Measurements from ENCODE around the gene GOLGA8R. TPM values are rescaled to one million over a fixed set of nuclear protein-coding genes. Genes with fewer than 3 reads are reported as not detected.
"Not testable (repeated sequence)": the region's sequence is repeated elsewhere in the genome, so short reads cannot be mapped to it uniquely, and the experiment has no call there.

The GOLGA8R gene
- total RNA-seq, 1 donor from 2014 or later, result 5.4 TPM

GRCh38 chr15:30386318-30386887 is 27.7 kb downstream of the GOLGA8R start:
- H3K4me1 Mint-ChIP-seq (ENCODE audit: unreplicated experiment); H3K9me3 Mint-ChIP-seq (ENCODE audit: unreplicated experiment); H3K36me3 Mint-ChIP-seq (ENCODE audit: unreplicated experiment); H3K4me3 Mint-ChIP-seq (ENCODE audit: unreplicated experiment); H3K27ac Mint-ChIP-seq (ENCODE audit: unreplicated experiment); H3K27me3 Mint-ChIP-seq (ENCODE audit: unreplicated experiment); DNase-seq (ENCODE audit: extremely low spot score, unreplicated experiment): not testable (repeated sequence)

- H3K36me3 Mint-ChIP-seq (ENCODE audit: unreplicated experiment); H3K4me3 Mint-ChIP-seq (ENCODE audit: unreplicated experiment); H3K27me3 Mint-ChIP-seq (ENCODE audit: unreplicated experiment); H3K27ac Mint-ChIP-seq (ENCODE audit: unreplicated experiment); H3K4me1 Mint-ChIP-seq (ENCODE audit: unreplicated experiment); DNase-seq (ENCODE audit: extremely low spot score, unreplicated experiment); H3K9me3 Mint-ChIP-seq (ENCODE audit: unreplicated experiment): not testable (repeated sequence)
Measured at GRCh38 chr15:30377082-30377413, 37.0 kb downstream of the GOLGA8R start.

GRCh38 chr15:30376375-30377081 is 37.5 kb downstream of the GOLGA8R start:
- DNase-seq (ENCODE audit: extremely low spot score, unreplicated experiment); H3K4me1 Mint-ChIP-seq (ENCODE audit: unreplicated experiment); H3K4me3 Mint-ChIP-seq (ENCODE audit: unreplicated experiment); H3K27me3 Mint-ChIP-seq (ENCODE audit: unreplicated experiment); H3K27ac Mint-ChIP-seq (ENCODE audit: unreplicated experiment); H3K9me3 Mint-ChIP-seq (ENCODE audit: unreplicated experiment); H3K36me3 Mint-ChIP-seq (ENCODE audit: unreplicated experiment): not testable (repeated sequence)

GRCh38 chr15:30375872-30376271 is 38.2 kb downstream of the GOLGA8R start:
- peak; percentile 57 for DNase-seq (ENCODE audit: extremely low spot score, unreplicated experiment)
- not testable (repeated sequence) for H3K27ac Mint-ChIP-seq (ENCODE audit: unreplicated experiment)

GRCh38 chr15:30374862-30375261 is 39.2 kb downstream of the GOLGA8R start:
- not testable (repeated sequence) for H3K9me3 Mint-ChIP-seq (ENCODE audit: unreplicated experiment); H3K27me3 Mint-ChIP-seq (ENCODE audit: unreplicated experiment)

More at GRCh38 chr15:30375872-30376271, 38.2 kb downstream of the GOLGA8R start:
- not testable (repeated sequence) for H3K27me3 Mint-ChIP-seq (ENCODE audit: unreplicated experiment); H3K4me1 Mint-ChIP-seq (ENCODE audit: unreplicated experiment); H3K36me3 Mint-ChIP-seq (ENCODE audit: unreplicated experiment); H3K9me3 Mint-ChIP-seq (ENCODE audit: unreplicated experiment); H3K4me3 Mint-ChIP-seq (ENCODE audit: unreplicated experiment)

GRCh38 chr15:30368271-30368670 is 45.8 kb downstream of the GOLGA8R start:
- H3K4me3 Mint-ChIP-seq (ENCODE audit: unreplicated experiment); DNase-seq (ENCODE audit: extremely low spot score, unreplicated experiment); H3K9me3 Mint-ChIP-seq (ENCODE audit: unreplicated experiment); H3K36me3 Mint-ChIP-seq (ENCODE audit: unreplicated experiment); H3K27ac Mint-ChIP-seq (ENCODE audit: unreplicated experiment); H3K27me3 Mint-ChIP-seq (ENCODE audit: unreplicated experiment); H3K4me1 Mint-ChIP-seq (ENCODE audit: unreplicated experiment): not testable (repeated sequence)

More at GRCh38 chr15:30374862-30375261, 39.2 kb downstream of the GOLGA8R start:
- not testable (repeated sequence) for H3K36me3 Mint-ChIP-seq (ENCODE audit: unreplicated experiment); H3K4me1 Mint-ChIP-seq (ENCODE audit: unreplicated experiment); H3K27ac Mint-ChIP-seq (ENCODE audit: unreplicated experiment); H3K4me3 Mint-ChIP-seq (ENCODE audit: unreplicated experiment)
- DNase-seq (ENCODE audit: extremely low spot score, unreplicated experiment), result peak; percentile 44

GRCh38 chr15:30367246-30367645 is 46.8 kb downstream of the GOLGA8R start:
- H3K4me1 Mint-ChIP-seq (ENCODE audit: unreplicated experiment); H3K27ac Mint-ChIP-seq (ENCODE audit: unreplicated experiment); H3K4me3 Mint-ChIP-seq (ENCODE audit: unreplicated experiment); H3K27me3 Mint-ChIP-seq (ENCODE audit: unreplicated experiment); H3K36me3 Mint-ChIP-seq (ENCODE audit: unreplicated experiment); H3K9me3 Mint-ChIP-seq (ENCODE audit: unreplicated experiment): not testable (repeated sequence)
- DNase-seq (ENCODE audit: extremely low spot score, unreplicated experiment), result peak; percentile 80

- not testable (repeated sequence) for H3K4me3 Mint-ChIP-seq (ENCODE audit: unreplicated experiment); H3K36me3 Mint-ChIP-seq (ENCODE audit: unreplicated experiment); H3K9me3 Mint-ChIP-seq (ENCODE audit: unreplicated experiment); H3K27me3 Mint-ChIP-seq (ENCODE audit: unreplicated experiment); DNase-seq (ENCODE audit: extremely low spot score, unreplicated experiment); H3K27ac Mint-ChIP-seq (ENCODE audit: unreplicated experiment); H3K4me1 Mint-ChIP-seq (ENCODE audit: unreplicated experiment)
Measured at GRCh38 chr15:30361404-30361803, 52.7 kb downstream of the GOLGA8R start.

GRCh38 chr15:30360990-30361389 is 53.1 kb downstream of the GOLGA8R start:
- H3K27ac Mint-ChIP-seq (ENCODE audit: unreplicated experiment); H3K4me3 Mint-ChIP-seq (ENCODE audit: unreplicated experiment); DNase-seq (ENCODE audit: extremely low spot score, unreplicated experiment); H3K4me1 Mint-ChIP-seq (ENCODE audit: unreplicated experiment); H3K27me3 Mint-ChIP-seq (ENCODE audit: unreplicated experiment); H3K36me3 Mint-ChIP-seq (ENCODE audit: unreplicated experiment); H3K9me3 Mint-ChIP-seq (ENCODE audit: unreplicated experiment): not testable (repeated sequence)

- H3K27ac Mint-ChIP-seq (ENCODE audit: unreplicated experiment); H3K9me3 Mint-ChIP-seq (ENCODE audit: unreplicated experiment); H3K36me3 Mint-ChIP-seq (ENCODE audit: unreplicated experiment); DNase-seq (ENCODE audit: extremely low spot score, unreplicated experiment); H3K4me3 Mint-ChIP-seq (ENCODE audit: unreplicated experiment); H3K27me3 Mint-ChIP-seq (ENCODE audit: unreplicated experiment); H3K4me1 Mint-ChIP-seq (ENCODE audit: unreplicated experiment): not testable (repeated sequence)
Measured at GRCh38 chr15:30355043-30355442, 59.0 kb downstream of the GOLGA8R start.

Measured in osteocyte (in vitro differentiated cells).